ENCODE results near the gene SCUBE3.

GRCh38 chr6:35278708-35279107 is 65.0 kb downstream of the SCUBE3 start:
- TF ChIP-seq GATA3 (IDR thresholded peaks at IDR 0.05; ENCODE audit: low read depth, low read length), result no peak
- no peak for TF ChIP-seq GATA2 (IDR thresholded peaks at IDR 0.05; ENCODE audit: low read depth, low read length)
